COLO829 (cell line): ENCODE data around the gene MRPS2.
"Not testable (repeated sequence)": the region's sequence is repeated elsewhere in the genome, so short reads cannot be mapped to it uniquely, and the experiment has no call there.

Source experiments
- DNase-seq: peaks from one replicate; pipeline ENCODE4 v3.0.0; 2012; ENCODE audit warnings: low spot score

The MRPS2 gene

GRCh38 chr9:135514342-135515082 is 14.0 kb downstream of the MRPS2 start:
- no peak for DNase-seq

GRCh38 chr9:135515083-135515951 is 14.8 kb downstream of the MRPS2 start:
- no peak for DNase-seq

GRCh38 chr9:135516132-135516860 is 15.8 kb downstream of the MRPS2 start:
- no peak for DNase-seq

- no peak for DNase-seq
Observed at GRCh38 chr9:135517407-135517822, 16.9 kb downstream of the MRPS2 start.

GRCh38 chr9:135519179-135519971 is 18.9 kb downstream of the MRPS2 start:
- no peak for DNase-seq

- no peak for DNase-seq
Observed at GRCh38 chr9:135520916-135521607, 20.6 kb downstream of the MRPS2 start, which contains the start of gene LCN1. LCN1 (plus strand) TSS chr9:135521440; CDS start chr9:135521498, 58 bp downstream.

- DNase-seq: no peak
Observed at GRCh38 chr9:135521608-135522095, 21.2 kb downstream of the MRPS2 start.

- DNase-seq: no peak
Observed at GRCh38 chr9:135522137-135522877, 21.8 kb downstream of the MRPS2 start.

GRCh38 chr9:135522931-135523330 is 22.4 kb downstream of the MRPS2 start:
- no peak for DNase-seq

- no peak for DNase-seq
Observed at GRCh38 chr9:135523521-135524129, 23.1 kb downstream of the MRPS2 start.

GRCh38 chr9:135524130-135524861 is 23.8 kb downstream of the MRPS2 start:
- no peak for DNase-seq

GRCh38 chr9:135525241-135526088 is 25.0 kb downstream of the MRPS2 start:
- no peak for DNase-seq

GRCh38 chr9:135526089-135526729 is 25.7 kb downstream of the MRPS2 start:
- DNase-seq: no peak

GRCh38 chr9:135526730-135527571 is 26.5 kb downstream of the MRPS2 start:
- no peak for DNase-seq

GRCh38 chr9:135528842-135529435 is 28.5 kb downstream of the MRPS2 start:
- DNase-seq: not testable (repeated sequence)

- no peak for DNase-seq
Observed at GRCh38 chr9:135530146-135530545, 29.7 kb downstream of the MRPS2 start.
